ENCODE data around the gene HSD3B1.

GRCh38 chr1:119531606-119532323, 24.8 kb downstream of the HSD3B1 start:
- TF ChIP-seq EZH2 (IDR thresholded peaks at IDR 0.05; ENCODE audit: low read length, unreplicated experiment): no peak
- TF ChIP-seq CTCF (conservative IDR thresholded peaks at IDR 0.05; ENCODE audit: low read depth, low read length): no peak

Measured in PC-3 (cell line).